Anterior cingulate cortex (tissue), 58 donors: Measurements from ENCODE around the gene SPTBN5.

ENCODE experiments used
- DNase-seq, 58 donors: peaks; one replicate each; lab custom pipeline; 2025; lab: John Stamatoyannopoulos, UW

Gene SPTBN5

DNA sequence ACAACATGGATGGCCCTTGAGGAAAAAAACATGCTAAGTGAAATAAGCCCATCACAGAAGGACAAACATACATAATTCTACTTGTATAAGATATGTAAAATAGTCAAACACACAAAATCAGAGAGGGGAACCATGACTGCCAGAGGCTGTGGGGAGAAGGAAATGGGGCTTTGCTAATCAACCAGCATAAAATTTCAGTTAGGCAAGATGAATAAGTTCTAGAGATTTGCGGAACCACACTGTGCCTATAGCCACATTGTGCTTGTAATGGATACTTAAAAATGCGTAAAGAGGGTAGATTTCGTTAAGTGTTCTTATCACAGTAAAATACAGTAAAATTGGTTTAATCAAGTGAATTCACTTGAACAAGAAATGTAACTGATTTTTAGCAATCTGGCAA is 33.7 kb upstream of the SPTBN5 start:
- DNase-seq = no peak

DNA sequence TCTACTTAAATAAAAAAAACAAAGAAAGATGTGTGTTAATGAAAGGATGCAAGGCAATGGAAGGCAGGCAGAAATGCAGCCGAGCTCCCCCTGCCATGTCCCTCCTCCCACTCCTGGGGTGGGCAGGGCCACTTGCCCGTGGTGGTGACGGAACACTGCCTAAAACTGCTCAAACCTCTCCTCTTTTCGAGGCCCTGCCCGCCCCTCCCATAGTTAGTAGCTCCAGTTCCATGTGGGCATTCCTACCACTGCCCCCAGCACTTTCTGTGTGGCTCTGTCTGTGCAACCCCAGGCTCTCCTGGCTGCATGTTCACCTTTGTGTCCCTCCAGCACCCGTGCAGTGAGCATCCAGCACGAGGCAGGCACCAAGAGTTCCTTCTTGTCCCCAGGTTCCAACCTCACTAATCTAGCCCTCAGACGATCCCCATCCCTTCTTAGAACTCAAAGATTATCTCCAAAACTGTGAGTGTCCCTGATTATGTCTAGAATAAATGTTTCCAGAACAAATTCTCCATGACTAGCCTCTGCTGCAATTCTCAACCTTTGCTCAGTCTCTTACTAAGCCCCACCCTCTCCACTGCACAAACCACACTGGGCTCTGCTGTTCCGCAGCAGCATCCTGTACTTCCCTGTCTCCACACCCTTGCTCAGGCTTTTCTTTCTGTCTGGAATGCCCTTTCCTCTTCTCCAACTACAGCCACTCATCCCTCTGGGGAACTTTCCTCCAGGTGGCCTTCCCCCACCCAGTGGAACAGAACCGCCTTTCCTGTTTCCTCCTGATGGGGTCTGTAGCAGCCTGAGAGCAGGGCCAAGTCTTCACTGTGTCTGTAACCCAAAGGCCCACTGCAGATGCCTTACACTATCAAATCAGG is 32.6 kb upstream of the SPTBN5 start:
- no peak for DNase-seq

GRCh38 chr15:41925086-41925608 is 31.3 kb upstream of the SPTBN5 start:
- DNase-seq = no peak

GRCh38 chr15:41923401-41923997 is 29.6 kb upstream of the SPTBN5 start:
- no peak for DNase-seq

DNA sequence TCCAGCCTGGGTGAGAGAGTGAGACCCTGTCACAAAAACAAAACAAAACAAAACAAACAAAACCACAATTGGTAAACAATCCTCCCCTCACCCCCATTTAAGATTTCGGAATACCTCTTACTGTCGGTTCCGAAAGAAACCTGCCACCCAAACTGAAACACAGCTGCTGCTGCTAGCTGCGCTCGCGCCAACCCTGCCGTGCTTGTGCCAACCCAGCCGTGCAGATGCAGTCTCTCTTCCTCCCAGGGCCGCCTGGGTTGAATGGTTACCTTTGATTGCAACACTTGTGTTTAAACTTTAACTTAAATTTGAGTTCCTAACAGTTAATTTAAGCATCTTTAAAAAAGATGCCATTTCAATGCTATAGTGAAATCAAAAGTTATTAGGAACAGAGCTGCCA is 28.5 kb upstream of the SPTBN5 start:
- no peak for DNase-seq

- no peak for DNase-seq
Measured at GRCh38 chr15:41921639-41922038, 27.8 kb upstream of the SPTBN5 start.

DNA sequence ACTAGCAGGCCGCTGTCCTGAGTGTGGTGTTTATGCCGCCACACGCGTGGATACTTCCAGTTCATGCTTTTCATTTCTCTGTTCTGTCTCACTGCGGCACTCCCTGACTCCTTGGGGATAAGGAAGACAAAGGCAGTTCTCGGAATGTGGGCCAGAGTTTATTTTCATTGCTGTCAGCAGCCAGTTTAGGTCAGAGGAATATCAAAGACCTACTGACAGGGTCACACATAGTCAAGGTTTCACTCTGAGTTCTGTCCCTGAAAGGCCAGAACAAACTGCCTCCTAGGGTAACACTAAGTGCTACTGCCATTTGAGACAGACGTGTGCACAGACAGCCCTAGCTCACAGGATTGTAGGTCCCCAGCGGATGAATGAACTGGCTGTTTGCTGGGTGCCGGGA is 27.3 kb upstream of the SPTBN5 start:
- no peak for DNase-seq

GRCh38 chr15:41919954-41920538 is 26.2 kb upstream of the SPTBN5 start:
- DNase-seq = no peak

DNA sequence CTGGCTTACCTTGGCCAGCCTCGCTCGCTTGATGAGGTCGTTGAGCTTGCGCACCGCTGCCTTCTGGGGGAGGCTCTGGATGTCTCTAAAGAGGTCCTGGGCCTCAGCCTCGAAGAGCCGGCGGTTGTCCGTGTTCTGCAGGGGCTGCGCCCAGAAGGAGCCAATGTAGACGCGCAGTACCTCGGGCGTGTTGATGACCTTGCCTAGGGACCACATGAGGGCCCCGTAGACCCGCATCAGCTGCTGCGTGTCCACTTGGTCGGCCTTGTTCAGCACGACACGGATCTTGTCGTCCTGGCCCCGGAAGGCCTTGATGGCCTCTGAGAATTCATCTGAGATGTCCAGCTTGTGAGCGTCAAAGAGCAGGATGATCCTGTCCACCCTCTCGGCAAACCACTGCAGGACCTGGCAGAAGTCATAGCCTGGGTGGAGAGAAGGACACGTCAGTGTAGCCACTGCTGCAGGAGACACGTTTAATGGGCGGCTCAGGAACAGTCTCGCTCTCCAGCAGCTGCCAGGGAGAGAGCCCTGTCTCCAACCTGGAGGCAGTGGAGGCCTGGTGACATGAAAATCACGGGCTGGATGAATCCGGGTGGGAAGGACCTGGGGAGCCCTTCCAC is 25.5 kb upstream of the SPTBN5 start:
- DNase-seq = no peak

GRCh38 chr15:41918506-41919126 is 24.8 kb upstream of the SPTBN5 start:
- DNase-seq = no peak

GRCh38 chr15:41917767-41918430 is 24.0 kb upstream of the SPTBN5 start:
- peak in 7 of 58 donors; percentile 7 to 66 (median 18) for DNase-seq

- DNase-seq = no peak
Measured at GRCh38 chr15:41915255-41915994, 21.6 kb upstream of the SPTBN5 start.

- peak in 4 of 58 donors; percentile 12 to 21 (median 16) for DNase-seq
Measured at GRCh38 chr15:41914411-41914810, 20.6 kb upstream of the SPTBN5 start.

DNA sequence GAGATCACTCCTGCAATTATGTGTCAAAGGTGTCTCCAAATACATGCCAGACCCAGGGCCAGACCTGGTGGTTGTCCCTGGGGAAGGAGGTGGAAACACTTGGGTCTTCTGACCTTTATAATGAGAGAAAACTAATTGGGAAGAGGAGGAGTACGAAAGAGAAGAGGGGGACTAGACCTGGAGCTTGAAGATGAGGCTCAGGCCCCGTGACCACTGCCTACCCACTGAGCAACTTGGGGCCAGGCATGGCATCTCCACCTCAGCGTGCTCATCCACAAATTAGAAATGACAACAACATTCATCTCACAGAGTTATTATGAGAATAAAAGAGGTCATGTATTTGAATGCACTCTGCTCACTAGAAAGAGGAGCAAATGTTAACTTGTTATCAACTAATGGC is 19.4 kb upstream of the SPTBN5 start:
- DNase-seq = no peak

GRCh38 chr15:41911691-41912345 is 18.0 kb upstream of the SPTBN5 start:
- DNase-seq = no peak

DNA sequence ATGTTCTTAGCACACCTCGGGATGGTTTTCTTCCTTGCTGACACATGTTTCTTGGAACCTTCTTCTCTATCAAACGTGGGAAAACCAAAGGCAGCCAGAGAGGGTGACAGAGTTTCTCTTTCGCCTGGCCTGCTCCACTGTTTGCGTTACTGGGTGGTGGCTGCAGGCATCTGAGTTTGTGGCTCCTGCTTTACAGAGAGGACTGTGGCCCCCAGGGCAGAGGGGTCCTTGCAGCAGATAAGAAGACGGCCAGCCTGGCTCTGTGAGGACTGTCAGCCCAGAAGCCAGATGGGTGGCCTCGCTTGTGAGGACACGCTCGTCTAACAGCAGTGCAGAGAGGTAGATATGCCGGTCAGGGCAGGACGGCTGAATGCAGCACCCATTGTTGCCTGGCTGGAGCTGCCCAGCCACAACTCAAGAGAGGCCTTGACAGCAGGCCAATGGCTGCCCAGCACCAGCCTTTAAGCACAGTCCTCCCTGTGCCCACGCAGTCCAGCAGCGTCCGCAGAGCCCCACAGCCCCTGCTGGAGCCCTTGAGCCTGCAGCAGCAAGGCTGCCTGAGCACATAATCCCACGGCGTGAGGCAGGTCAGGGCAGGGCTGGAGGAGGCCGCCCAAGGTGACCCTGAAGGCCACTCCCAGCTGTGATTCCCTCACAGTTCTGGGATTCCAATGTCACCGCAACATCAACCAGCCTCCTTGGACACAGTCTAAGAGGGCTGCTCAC is 15.0 kb upstream of the SPTBN5 start:
- DNase-seq = no peak

- DNase-seq = no peak
Measured at GRCh38 chr15:41907141-41907540, 13.3 kb upstream of the SPTBN5 start.

DNA sequence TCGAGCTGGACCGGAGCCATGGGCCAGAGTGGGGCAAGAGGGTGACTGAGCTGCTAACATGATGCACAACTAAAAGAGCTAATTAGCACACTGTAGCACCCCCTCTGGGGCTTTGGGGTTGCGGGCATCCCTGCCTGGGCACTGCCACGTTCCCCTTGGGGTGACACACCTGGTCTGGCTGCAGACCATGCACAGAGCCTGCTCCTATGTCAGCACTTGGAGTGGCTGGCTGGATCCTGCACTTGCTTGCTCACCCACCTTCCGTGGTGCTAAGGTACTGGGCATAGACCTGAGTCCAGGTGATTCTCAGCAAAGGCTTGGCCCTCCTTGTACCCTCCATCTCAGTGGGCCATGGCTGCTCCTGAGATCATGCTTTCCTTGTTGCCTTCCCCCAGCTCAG is 12.8 kb upstream of the SPTBN5 start:
- no peak for DNase-seq
